ENCODE results near the gene NCBP3.

NCBP3 gene

GRCh38 chr17:3763777-3764170 is 82.3 kb downstream of the NCBP3 start:
- Histone ChIP-seq H3K27ac (no peak overlapping the region), H3K27me3 (ENCODE audit: insufficient read depth, low read depth, severe bottlenecking) (no peaks in the 10 kb centered on the region), H3K36me3 (no peaks in the 10 kb centered on the region), H3K9me3 (ENCODE audit: severe bottlenecking) (peaks cover 6% of the 10 kb centered on the region), H3K4me3 (ENCODE audit: low read depth, low read length) (no peak overlapping the region)
- TF ChIP-seq CTCF (IDR thresholded peaks at IDR 0.05; ENCODE audit: low read depth, low read length): no peak
- DNase-seq: no peak

GRCh38 chr17:3762922-3763776 is 82.9 kb downstream of the NCBP3 start:
- Histone ChIP-seq H3K27ac (no peak overlapping the region), H3K36me3 (no peaks in the 10 kb centered on the region), H3K9me3 (ENCODE audit: severe bottlenecking) (peaks cover 6% of the 10 kb centered on the region), H3K27me3 (ENCODE audit: insufficient read depth, low read depth, severe bottlenecking) (no peaks in the 10 kb centered on the region), H3K4me3 (ENCODE audit: low read depth, low read length) (no peak overlapping the region)
- no peak for TF ChIP-seq CTCF (IDR thresholded peaks at IDR 0.05; ENCODE audit: low read depth, low read length)
- DNase-seq: no peak

GRCh38 chr17:3761918-3762380 is 84.1 kb downstream of the NCBP3 start:
- H3K27me3 ChIP-seq (ENCODE audit: insufficient read depth, low read depth, severe bottlenecking): no peaks in the 10 kb centered on the region
- no peak for DNase-seq
- no peak overlapping the region for H3K4me3 ChIP-seq (ENCODE audit: low read depth, low read length)
- no peaks in the 10 kb centered on the region for H3K36me3 ChIP-seq
- H3K27ac ChIP-seq: no peak overlapping the region
- H3K9me3 ChIP-seq (ENCODE audit: severe bottlenecking): peaks cover 6% of the 10 kb centered on the region
- TF ChIP-seq CTCF (IDR thresholded peaks at IDR 0.05; ENCODE audit: low read depth, low read length): no peak

GRCh38 chr17:3761036-3761917 is 84.8 kb downstream of the NCBP3 start:
- TF ChIP-seq CTCF (IDR thresholded peaks at IDR 0.05; ENCODE audit: low read depth, low read length): no peak
- Histone ChIP-seq H3K9me3 (ENCODE audit: severe bottlenecking) (peaks cover 6% of the 10 kb centered on the region), H3K4me3 (ENCODE audit: low read depth, low read length) (no peak overlapping the region), H3K27me3 (ENCODE audit: insufficient read depth, low read depth, severe bottlenecking) (no peaks in the 10 kb centered on the region), H3K27ac (no peak overlapping the region), H3K36me3 (no peaks in the 10 kb centered on the region)
- no peak for DNase-seq

- DNase-seq: no peak
- Histone ChIP-seq H3K27ac (no peak overlapping the region), H3K27me3 (ENCODE audit: insufficient read depth, low read depth, severe bottlenecking) (no peaks in the 10 kb centered on the region), H3K4me3 (ENCODE audit: low read depth, low read length) (no peak overlapping the region), H3K9me3 (ENCODE audit: severe bottlenecking) (peaks cover 6% of the 10 kb centered on the region), H3K36me3 (no peaks in the 10 kb centered on the region)
- TF ChIP-seq CTCF (IDR thresholded peaks at IDR 0.05; ENCODE audit: low read depth, low read length): no peak
Measured at GRCh38 chr17:3759597-3760216, 86.3 kb downstream of the NCBP3 start.

Data from WERI-Rb-1 (cell line).